ENCODE results near the gene PRMT1.

DNA sequence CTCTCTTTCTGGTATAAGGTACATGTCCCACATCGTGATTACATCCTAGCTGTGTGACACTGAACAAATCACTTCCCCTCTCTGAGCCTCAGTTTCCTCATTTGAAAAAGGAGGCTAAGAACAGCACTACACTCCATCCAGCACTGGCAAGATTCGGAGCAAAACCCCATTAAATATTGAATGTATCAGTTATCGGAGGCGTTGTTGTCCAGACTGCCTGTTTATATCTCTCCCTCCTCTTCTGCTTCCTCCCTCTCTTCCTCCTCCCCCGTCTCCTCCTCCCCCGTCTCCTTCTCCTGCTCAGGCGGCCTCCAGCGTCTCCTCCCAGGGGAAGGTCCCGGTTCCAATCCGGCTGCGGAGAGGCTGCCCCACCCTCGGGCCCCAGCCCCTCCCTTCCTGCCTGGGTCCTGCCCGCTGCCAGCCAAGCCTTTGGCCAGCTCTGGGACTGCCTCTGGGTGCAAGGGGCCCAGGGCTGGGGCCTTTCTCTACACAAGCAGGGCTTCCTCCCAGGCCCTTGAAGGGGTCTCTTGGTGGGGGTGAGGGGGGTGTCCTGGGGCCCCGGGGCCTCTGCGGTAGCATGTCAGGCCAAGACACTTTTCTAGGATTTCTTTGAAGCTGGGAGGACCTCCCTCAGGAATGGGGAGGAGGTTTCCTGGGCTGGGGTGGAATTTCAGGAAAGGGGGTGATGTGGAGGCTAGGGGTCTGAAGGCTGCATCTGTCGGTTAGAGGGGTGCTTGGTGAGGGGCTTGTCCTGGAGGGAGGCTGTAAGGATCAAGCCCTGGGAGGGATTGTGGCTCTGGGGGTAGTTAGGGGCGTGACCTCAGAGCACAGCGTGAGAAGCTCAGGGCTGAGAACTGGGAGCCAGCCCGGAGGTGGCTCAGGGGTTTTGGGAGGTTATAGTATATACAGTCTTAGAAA lies 39.0 kb upstream of the PRMT1 start:
- TF ChIP-seq, protein P1, sequence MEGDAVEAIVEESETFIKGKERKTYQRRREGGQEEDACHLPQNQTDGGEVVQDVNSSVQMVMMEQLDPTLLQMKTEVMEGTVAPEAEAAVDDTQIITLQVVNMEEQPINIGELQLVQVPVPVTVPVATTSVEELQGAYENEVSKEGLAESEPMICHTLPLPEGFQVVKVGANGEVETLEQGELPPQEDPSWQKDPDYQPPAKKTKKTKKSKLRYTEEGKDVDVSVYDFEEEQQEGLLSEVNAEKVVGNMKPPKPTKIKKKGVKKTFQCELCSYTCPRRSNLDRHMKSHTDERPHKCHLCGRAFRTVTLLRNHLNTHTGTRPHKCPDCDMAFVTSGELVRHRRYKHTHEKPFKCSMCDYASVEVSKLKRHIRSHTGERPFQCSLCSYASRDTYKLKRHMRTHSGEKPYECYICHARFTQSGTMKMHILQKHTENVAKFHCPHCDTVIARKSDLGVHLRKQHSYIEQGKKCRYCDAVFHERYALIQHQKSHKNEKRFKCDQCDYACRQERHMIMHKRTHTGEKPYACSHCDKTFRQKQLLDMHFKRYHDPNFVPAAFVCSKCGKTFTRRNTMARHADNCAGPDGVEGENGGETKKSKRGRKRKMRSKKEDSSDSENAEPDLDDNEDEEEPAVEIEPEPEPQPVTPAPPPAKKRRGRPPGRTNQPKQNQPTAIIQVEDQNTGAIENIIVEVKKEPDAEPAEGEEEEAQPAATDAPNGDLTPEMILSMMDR (IDR thresholded peaks at IDR 0.05) = no peak
- TF ChIP-seq POLR2A (IDR thresholded peaks at IDR 0.05) = no peak
